Fibroblast of gingiva (primary cell): ENCODE measurements around the gene C9orf85.
"Not testable (repeated sequence)": the region's sequence is repeated elsewhere in the genome, so short reads cannot be mapped to it uniquely, and the experiment has no call there.

Source experiments
- DNase-seq: peaks from one replicate; pipeline ENCODE4 v3.0.0-alpha.2; 2011; ENCODE audit warnings: low read depth

The C9orf85 gene, protein sequence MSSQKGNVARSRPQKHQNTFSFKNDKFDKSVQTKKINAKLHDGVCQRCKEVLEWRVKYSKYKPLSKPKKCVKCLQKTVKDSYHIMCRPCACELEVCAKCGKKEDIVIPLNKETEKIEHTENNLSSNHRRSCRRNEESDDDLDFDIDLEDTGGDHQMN

DNA sequence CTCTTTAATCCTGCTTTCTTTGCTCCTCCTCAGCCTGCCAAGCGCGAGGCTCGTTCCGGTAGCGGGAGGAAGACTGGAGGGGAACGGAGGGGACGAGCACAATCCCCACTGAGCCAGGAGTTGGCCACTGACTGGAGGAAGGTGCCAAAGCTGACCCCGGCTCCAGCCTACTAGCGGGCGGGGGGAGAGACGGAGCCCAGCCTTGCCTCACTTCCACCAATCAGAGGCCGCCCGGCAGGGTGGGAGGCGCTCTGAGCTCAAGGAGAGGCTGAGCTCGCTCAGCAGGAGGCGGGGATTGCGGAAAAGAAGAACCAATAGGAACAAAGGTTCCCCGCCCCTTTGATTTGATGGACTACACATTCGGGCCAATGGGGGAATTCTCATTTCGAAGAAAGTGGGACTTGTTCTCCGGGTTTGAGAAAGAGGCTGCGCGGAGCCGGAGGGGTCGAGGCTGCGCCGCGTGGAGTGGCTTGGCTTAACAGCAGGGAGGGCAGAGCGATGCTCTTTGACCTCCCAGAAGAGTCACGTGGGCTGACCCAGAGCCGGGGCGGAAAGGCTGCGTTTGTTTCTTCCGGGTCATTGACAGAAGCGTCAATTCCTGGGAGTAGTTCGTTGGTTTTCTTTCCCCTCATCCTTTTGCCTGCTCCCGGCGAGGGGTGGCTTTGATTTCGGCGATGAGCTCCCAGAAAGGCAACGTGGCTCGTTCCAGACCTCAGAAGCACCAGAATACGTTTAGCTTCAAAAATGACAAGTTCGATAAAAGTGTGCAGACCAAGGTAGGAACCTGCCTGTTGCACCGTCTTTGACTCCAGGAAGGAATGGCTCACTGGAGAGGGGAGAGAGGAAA, at the start of gene C9orf85, which contains the start of gene ABHD17B:
Gene C9orf85 (plus strand): TSS at position 579 of the 847 bp plus-strand sequence. CDS start 96 bp downstream, at position 675.
Gene ABHD17B (minus strand): TSS at position 133 of the 847 bp plus-strand sequence. CDS start 36,113 bp downstream, outside the sequence.
- DNase-seq, result peak; percentile 99

DNA sequence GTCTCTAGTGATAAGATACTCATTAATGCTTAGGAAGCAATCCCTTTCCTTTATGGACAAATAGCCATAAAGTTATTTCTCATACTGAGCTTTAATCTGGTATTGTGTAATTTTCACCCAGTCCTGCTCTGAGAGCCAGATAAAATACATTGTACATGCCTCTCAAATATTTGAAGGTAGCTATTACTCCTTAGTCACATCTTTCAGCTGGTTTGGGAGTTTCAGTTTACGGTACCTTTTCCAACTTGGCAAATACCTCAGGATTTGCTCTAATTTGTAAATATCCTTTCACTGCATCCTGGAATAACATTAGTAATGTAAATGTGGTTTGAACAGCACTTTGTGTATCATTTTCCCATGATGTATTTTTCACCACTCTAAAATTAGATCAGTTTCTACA, 47.8 kb upstream of the C9orf85 start:
- DNase-seq, result peak; percentile 71

DNA sequence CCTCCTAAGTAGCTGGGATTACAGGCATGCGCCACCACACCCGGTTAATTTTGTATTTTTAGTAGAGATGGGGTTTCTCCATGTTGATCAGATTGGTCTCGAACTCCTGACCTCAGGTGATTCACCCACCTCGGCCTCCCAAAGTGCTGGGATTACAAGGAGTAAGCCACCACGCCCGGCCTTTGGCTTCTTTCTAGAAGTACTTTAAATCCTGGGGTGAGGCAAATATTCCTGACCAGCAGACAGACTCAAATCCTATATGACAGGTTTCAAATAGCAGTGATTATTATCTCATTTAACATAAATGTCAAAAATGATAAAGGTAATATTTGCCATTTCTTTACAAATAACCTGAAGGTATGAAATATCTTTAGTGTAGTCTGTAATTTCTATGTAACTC, 36.1 kb upstream of the C9orf85 start:
- no peak for DNase-seq

DNA sequence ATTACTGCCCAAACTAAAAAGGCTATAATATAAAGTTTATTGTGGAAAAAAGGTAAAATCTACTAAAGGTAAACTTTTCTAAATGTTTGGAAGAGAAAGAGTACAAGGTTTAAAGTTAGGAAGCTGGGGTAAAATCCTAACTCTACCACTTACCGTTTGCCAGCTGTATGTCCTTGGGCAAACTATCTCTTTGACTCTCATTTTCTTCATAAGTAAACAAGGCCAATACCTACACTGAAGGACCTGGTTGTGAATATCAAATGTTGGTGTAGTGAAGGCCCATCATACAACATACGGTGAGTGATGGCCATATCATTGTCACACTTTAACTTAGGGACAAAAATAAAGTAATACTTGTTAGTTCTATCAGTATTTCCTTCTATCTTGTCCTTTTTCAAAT, 35.3 kb upstream of the C9orf85 start:
- DNase-seq, result no peak

DNA sequence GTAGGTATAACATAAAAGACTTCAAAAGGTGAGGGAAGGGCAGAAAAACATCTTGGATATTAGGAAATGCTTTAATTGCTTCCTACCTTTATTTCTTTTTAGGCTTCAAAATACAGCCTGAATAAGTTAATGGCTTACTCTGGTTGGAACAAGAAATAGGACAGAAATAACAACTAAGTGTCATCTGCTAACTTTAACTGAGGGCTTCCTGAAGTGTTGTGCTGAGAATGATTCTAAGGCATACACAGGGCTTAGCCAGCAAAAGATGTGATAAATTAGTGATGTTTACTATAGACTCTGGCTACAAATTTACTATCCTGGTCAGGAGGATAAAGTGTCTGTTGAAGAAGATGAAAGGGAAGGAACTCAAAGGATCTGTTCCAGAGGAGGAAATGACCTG, 34.6 kb upstream of the C9orf85 start:
- DNase-seq, result no peak

DNA sequence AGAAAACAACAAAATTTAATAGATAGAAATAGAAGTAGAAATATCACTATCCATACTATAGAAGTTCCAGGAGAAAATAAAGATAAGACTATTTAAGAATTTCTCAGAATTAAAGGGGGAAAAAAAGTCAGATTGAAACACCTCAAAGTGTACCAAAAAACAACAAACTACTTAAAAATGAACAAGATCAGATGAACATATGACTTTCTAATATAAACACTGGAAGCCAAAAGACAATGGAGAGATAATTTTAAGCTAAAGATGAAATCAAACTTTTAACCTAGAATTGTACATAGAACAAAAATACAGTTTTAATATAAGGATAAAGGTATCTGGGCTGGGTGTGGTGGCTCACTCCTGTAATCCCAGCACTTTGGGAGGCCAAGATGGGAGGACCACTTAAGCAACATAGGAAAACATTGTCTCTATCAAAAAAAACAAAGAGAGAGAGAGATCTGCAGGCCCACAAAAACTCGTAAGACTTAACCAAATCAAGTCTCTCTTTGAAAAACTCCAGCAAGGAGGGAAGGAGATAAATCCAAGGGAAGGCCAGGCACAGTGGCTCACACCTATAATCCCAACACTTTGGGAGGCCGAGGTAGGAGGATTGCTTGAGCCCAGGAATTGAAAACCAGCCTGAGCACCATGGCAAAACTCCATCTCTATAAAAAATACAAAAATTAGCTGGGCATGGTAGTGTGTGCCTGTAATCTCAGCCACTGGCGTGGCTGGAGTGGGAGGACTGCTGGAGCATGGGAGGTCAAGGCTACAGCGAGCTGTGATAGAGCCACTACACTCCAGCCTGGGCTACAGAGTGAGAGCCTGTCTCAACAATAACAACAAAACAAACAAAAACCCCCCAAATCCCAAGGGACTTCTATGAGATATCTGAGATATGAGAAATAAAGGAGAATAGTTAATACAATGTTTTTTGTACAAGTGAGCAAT, 32.8 kb upstream of the C9orf85 start:
- DNase-seq, result no peak

DNA sequence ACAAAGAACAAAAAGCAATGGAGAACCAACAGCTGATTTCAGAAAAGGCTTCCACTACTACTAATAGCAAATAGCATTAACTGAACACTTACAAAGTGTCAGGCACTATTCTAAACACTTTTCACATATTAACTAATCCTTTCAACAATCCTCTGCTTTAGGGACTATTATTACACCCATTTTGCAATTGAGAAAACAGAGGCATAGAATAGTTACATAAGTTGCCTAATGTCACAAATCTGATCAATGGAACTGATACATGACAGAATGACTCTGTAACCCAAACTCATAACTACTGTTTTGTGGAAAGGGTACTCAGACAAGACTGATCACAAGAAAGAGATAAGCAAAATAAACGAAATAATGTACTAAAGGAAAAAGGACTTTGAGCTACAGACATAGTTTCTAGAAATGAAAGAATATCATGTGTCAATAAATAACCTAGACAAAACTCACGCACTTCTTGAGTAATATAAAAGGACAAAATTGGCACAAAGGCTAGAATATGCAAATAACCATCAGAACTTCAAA, 31.7 kb upstream of the C9orf85 start:
- no peak for DNase-seq

DNA sequence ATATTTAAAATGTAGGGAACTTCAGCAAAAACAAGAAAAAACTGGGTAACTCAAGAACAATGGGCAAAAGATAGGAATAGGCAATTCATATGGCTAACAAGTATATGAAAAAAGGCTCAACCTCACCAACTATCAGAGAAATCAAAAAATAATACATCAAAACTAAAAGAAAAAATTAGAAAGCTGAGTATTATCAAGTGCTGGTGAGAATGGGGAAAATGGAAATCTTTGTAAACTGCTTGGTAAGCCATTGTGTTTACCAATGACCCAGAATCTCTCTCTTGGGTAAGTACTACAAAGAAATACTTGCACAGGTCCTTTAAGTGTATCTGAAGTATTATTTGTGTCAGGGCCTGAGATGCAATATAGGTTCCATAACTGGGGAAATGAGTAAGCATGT, 27.4 kb upstream of the C9orf85 start:
- no peak for DNase-seq

DNA sequence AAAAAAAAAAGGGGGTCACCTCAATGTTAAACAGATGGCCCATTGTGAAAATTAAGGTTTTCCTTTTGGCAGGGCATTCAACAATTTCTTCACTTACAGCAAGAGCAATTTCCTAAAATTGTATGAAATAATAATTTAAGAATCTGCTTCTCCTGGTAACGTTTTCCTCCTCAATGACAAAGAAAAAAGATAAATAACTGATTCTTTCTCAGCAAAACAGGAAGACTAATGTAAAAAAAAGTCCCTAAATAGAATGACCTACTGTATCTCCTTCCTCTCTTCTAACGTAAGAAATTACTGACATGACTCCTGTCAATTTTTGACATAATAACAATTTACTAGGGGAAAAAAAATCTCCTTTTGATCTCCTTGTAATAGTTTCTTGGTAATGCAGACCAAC, 26.0 kb upstream of the C9orf85 start:
- no peak for DNase-seq

DNA sequence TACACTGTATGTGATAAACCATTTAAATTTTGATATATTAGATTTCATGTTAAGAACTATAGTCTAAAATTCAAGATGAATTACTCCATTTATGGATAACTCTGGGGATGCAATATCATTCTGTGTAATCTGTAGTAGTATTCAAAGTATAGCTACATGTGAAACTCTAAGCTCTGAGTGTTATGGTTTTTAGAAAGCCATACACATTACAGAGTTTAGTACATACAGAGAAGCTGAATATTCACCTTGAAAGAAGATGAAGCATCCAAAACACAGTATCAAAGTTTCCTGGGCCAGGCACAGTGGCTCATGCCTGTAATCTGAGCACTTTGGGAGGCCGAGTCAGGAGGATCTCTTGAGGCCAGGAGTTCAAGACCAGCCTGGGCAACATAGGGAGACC, 25.4 kb upstream of the C9orf85 start:
- no peak for DNase-seq

DNA sequence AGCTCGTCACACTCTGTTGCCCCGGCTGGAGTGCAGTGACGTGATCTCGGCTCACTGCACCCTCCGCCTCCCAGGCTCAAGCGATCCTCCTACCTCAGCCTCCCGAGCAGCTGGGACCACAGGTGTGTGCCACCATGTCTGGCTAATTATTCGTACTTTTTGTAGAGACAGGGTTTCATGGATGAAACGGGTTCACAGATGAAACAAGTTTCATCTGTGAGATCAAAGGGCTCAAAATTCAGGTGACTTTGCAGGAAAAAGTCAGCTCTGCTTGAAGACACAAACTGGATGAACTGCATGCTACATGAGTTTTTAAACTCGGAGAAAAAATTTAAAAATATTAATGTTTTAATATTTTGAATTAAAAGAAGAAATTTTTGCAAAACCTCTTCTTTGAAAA, 24.9 kb upstream of the C9orf85 start:
- no peak for DNase-seq

DNA sequence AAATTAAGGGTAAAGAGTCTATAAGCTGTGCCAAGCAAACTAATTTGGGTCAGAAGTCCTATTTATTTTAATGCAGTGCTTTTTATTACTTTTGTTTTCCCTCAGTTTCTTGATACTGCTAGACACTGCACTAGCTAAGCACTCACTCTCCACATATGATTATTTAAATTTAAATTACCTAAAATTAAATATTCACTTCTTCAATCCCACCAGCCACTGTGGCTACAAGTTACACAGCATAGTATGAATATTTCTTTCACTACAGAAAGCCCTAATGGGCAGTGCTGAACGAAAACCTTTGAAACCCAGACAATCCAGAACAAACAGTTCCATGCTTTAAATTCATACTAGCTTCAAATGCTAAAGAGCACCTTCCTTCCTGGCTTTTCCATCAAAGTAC, 24.1 kb upstream of the C9orf85 start:
- no peak for DNase-seq

DNA sequence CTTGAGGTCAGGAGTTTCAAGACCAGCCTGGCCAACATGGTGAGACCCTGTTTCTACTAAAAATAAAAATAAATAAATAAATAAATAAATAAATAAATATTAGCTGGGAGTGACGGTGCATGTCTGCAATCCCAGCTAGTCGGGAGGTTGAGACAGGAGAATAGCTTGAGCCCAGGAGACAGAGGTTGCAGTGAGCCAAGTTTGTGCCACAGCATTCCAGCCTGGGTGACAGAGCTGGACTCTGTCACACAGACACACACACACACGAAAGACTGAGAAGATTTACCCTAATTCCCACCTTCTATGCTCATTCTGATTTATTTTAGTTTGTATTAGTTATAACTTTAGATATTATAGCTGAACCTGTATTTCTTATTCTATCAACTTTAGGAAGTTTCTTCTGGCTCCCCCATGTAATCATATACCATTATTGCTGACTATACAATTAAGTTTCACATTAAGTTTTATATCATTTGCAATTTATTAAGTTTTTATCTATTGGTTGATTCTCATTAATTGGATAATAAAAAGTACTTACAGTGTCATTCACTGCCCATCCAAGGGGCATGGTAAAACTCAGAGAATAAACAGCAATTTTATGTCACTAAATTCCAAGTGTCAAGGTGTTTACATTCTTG, 21.3 kb upstream of the C9orf85 start:
- no peak for DNase-seq

DNA sequence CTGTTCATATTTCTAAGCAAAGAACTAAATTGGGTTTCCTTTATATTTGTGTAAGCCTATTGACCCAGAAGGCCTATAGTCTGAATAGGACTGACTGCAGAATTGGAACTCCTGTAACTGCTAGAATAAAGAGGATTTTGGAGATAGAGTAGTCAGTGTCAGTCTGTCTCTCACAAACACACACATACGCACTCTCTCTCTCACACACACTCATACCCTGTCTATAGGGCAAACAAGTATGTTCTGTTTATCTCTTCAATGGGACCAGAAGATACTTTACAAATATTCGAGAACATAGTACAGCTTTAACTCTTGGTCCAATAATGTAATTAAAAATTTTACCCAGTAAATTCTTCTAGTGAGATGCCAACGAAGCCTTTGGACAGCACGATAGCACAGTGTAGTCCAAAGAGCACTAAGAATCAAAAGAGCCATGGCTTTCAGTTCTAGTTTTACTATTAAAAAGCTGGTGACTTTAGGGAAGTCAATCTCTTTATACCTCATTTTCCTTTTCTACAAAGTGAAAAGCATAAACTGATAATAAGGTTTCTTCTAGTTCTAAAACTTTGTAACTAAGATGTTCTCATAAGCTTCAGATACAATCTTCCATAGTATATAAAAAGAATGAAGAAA, 19.8 kb upstream of the C9orf85 start:
- DNase-seq, result no peak

DNA sequence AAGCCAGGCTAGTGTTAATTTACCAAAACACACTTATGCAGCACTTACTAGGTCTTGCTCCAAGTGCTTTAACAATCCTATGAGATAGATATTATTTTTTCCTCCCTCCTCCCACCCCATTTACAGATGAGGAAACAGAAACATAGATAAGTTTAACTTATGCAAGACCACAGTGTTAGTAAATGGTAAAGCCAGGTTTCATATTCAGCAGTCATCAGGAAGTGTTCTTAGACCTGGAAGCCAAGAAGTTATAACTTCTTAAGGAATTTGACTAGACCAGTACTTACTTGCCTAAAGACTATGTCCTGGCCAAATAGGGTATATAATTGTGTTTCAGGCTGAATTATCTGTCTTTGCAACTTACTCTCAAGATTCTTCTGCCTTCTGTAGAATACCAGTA, 16.3 kb upstream of the C9orf85 start:
- no peak for DNase-seq

DNA sequence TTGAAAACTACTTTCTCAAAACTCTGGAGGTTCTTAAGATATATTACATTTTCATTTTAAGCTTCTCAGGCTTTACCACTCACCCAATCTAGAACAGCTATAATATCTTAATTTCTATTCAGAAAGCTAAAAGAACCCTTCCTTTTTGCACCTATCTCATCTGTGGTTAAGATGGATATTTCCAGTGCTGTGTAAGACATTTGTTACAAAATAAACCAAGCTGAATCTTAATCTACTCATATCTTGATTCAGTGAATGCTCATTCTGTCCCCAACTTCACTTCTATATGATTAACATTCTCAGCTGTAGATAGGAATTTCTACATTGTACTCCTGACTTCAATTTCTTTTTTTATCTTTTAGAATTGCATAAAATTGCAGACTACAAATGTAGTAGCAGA, 15.5 kb upstream of the C9orf85 start:
- no peak for DNase-seq

DNA sequence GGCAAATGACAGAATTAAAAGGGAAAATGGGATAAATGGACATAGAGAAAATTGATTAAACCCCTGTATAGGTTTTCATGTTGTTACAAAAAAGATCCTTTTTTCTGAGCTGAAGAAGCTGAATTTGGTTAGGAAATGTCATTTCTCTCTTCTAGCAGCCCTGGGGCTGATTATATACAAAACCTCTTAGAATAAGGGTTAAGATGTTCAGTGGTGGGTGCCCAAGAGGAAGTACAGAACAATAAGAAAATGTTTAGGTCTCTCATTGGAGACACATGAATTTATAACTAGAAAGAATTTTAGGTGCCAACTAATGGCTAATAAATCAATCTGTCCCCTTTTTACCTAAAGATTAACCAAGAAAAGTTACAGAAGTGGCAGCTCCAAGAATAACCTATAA, 14.7 kb upstream of the C9orf85 start:
- DNase-seq, result no peak

DNA sequence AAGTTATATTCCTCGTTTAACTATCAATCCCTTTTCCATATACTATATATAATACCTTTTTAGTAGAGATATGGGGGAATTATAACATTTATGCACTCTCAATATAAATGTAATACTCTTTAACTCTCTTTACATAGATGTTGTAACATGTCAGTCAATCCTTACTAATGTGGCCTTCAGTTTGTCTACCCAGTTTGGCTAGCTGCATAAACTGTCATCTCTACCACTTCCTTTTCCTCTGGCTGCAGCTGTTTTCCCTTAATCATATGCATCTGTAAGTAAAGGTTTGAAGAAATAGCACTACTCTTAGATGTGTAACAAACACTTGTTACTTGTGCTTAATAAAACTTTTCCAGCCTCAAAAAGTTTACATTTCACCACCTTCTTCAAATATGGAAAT, 13.9 kb upstream of the C9orf85 start:
- DNase-seq, result no peak

DNA sequence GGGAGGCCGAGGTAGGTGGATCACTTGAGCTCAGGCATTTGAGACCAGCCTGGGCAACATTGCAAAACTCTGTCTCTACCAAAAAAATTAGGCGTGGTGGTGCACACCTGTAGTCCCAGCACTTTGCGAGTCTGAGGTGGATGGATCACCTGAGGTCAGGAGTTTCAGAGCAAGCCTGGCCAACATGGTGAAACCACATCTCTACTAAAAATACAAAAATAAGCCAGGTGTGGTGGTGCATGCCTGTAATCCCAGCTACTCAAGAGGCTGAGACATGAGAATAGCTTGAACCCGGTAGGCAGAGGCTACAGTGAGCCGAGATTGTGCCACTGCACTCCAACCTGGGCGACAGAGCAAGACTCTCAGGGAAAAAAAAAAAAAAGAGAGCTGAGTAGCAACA, 12.7 kb upstream of the C9orf85 start:
- DNase-seq, result not testable (repeated sequence)

DNA sequence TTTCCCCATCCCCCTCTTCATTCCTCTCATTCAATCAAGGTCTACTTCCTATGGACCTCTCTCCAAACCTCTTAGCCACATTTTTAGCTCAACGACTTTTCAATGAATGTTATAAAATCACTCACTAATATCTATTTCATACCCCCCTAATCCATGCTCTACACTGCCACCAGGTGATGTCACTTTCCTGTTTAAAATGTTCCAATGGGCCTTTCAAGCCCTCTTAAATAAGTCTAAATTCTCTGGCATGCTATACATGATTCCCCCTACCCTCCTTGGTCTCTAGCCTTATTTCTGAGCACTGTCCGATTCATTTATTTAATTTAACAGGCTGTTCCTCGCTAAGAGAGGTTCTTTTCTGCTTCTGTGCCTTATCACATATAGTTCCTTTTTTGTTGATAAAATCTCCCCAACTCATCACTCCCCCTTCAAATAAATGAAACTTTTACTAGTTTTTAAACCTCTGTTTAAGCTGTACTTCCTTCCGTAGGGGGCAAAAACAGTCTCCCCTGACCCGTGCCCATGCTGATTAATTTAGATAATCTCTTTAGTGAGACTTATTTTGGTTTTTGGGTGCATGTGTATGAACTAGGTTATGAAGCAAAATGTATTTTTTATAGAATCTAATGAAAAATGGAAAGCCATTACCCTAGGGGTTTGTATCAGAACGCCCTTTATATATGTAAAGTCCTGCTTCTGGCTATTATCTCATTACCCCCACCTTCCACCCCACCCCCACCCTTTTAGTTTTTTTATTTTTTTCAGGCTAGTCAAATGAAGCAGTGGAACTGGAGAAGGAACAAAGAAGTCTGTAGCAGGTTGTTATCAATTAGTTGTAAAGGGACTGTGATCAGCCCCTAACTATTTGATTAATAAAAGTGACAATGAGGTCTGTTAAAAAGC, 9.5 kb upstream of the C9orf85 start:
- no peak for DNase-seq
